Activated CD8-positive, alpha-beta memory T cell treated with anti-CD3 and anti-CD28 coated beads, Interleukin-2, amount 50 U/mL, for 24 hours (primary cell): ENCODE data around the gene PRKD2.
"Not testable (repeated sequence)": the region's sequence is repeated elsewhere in the genome, so short reads cannot be mapped to it uniquely, and the experiment has no call there.

Source experiments
- DNase-seq: peaks from one replicate; pipeline ENCODE4 v3.0.0-alpha.2; 2020; ENCODE audit errors: extremely low read depth

Gene PRKD2

DNA sequence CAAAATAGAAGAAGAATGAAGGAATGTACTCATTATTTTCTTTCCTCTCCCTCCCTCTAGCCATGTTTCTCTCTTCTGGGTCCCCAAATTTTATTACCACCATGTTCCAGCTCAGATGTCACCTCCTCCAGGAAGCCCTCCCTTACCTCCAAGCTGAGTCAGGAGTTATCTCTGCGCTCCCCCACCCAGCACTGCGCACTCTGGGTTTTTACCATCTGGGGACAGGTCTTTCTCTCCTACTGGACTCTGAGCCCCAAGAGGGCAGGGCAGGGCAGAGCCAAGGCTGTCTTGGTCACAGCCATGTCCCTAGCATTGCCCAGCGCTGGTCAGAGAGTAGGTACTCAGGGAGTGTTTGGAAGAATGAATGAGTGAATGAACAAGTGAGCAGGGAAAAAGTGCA is 83.8 kb downstream of the PRKD2 start:
- DNase-seq, result no peak

DNA sequence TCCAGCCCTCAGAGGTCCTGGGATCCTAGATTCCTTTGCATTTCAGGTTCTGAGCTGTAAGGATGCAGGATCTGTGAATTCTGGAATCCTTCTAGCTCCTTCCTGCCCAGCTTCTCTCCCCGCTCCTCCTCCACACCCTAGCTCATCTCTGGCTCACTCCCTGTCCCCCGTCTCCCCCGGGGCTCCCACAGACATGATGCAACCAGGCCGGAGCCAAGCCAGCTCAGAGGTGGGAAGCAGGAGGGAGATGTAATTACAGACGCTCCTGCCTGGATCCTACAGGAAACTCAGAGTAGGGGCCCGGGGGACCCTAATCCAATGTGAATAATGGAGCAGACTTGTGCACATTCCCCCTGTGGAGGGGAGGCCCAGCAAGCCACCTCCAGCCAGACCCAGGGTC is 85.4 kb downstream of the PRKD2 start:
- no peak for DNase-seq

DNA sequence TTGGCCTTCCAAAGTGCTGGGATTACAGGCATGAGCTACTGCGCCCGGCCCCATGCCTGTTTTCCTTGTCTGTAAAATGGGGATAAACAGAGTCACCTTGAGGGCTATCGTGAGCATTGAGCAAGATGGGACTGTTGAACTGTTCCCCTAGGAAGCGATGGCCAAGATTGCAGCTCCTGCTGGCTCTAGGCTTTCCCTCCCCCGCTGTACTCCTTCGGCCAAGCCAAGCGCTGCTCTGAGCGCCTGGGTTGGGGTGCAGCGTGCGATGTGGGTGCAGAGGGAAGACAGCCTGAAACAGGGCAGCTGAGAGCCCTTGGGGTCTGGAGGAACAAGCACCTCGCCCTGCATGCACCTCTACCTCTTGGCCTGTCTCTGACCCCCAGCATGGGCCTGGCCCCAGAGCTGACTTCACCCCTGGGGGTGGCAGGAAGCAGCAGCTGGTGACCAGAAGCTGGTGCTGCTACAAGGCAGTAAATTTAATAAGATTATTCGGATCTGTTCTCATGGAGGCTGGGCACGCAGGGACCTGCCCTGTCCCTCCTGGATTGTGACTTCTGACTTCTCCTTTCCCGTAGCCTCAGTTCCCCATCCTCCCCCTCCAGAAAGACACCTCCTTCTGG is 86.2 kb downstream of the PRKD2 start:
- DNase-seq, result no peak

DNA sequence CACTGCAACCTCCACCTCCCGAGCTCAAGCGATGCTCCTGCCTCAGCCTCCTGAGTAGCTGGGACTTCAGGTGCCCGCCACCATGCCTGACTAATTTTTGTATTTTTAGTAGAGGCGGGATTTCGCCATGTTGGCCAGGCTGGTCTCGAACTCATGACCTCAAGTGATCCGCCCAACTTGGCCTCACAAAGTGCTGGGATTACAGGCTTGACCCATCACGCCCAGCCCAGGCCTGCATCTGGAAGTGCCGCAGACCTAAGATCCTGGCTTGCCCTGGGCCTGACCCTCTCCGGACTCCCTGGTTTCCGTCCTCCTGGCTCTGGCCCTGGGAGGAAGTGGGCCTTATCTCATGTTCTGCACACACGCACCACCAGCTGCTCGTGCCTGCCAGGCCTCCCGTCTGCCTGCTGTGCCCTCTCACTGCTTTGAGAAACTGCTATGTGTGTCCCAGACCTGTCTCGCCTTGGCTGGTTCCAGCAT is 87.3 kb downstream of the PRKD2 start:
- DNase-seq, result no peak

DNA sequence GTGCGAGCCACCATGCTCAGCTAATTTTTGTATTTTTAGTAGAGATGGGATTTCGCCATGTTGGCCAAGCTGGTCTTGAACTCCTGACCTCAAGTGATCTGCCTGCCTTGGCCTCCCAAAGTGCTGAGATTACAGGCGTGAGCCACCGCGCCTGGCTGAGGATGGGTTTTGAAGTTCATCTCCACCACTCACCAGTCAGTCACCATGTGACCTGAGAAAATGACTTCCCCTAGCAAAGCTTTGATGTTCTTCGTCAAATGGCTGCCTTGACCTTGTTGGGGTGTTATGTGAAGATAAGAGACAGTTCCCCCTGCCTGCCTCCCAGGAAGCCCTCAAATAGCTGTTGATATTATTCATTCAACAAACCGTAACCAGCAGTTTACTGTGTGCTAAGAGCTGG is 87.9 kb downstream of the PRKD2 start:
- not testable (repeated sequence) for DNase-seq

DNA sequence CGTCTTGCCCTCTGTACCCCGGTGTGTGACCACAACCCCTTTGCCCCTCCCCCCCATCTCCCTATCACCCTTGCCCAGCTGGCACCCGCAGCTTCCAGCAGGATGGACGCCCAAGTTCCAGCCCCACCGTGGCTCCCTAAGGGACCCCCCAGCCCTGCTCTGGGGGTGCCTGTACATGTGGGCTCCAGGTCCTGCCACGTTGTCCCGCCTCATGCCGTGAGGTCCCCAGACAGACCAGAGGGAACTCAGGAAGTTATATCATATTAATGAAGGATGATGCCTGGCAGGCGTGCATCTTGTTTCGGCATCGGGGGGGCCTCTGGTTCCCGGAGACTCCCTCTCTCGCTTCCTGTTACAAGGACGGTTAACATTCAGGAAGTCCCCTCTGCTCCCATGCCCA is 90.5 kb downstream of the PRKD2 start:
- DNase-seq, result no peak

DNA sequence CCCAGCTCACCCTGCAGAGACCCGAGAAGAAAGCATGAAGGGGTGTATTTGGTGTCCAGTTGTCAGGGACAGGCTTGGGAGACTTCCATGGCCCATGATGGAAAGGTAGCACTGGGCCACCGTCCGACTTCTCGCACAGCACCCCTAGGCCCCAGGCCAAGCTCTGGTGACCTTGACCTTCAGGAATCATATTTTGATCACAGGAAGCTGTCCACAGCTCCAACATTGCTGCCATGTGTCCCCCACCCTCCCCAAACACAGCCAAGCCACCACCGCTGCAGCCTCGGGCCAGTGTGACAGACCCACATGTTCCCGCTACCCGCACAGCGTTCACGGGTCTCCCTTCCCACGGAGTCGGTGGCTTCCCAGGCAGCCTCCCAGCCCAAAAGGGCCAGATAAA is 91.2 kb downstream of the PRKD2 start:
- DNase-seq, result no peak

DNA sequence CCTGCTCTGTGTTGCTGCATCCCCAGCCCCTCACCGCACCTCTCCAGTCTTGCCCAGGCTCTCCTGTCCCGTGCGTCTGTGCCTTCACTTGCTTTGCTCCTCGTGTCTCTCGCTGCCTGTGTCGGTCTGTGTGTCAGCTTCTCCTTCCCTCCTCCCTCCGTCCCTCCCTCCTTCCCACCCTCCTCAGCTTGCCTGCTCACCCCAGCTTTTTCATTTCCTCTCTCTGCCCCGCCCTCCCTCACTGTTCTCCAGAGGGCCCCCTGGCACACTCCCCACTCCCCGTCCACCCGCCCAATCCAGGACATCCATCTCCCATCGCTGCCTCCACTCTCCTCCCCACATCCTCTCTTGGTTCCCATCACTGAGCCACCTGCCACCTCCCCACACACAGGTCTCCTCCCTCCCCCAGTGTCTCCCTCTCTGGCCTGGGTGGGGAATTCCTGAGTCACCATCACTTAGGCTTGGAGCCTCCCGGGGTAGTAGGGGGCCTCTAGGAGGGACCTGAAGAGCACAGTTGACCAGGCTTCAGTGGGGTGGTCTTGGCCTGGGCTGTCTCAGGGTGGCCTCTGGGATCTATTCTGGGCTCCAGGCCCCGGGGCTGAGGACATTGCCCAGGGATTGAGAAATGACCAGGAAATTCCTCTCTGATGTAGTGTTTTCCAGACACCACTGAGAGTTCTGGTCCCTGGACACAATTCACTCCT is 91.8 kb downstream of the PRKD2 start, which contains the start of gene PTGIR:
Gene PTGIR (minus strand): TSS at position 132 of the 704 bp plus-strand sequence. CDS start 864 bp downstream, outside the sequence.
- no peak for DNase-seq
